HepG2 (cell line): ENCODE results near the gene NXT1. TPM values are rescaled to one million over a fixed set of nuclear protein-coding genes. Genes with fewer than 3 reads are reported as not detected.
A peak's percentile ranks its signal among the peaks of the same experiment; 100 is the strongest.

Experiments used
- ATAC-seq: fragments of 200-7000 bp; cut with Tn5 transposase; 3 replicates; pipeline ENCODE4 v1.9.1; 2020; ENCODE audit warnings: mild to moderate bottlenecking, moderate library complexity
- BruUV-seq: library from RNA; stranded (reverse); fragments of 400-500 nt; replicated peaks from 2 replicates; lab custom pipeline; 2021; lab: Mats Ljungman, UMichigan
- CTCF ChIA-PET: fragments of 300-600 bp; formaldehyde crosslinking; extraction: SDS; loops from one replicate; lab custom pipeline; 2021; ENCODE audit warnings: low total read pairs, inconsistent platforms, low intra/inter-chr PET ratio; lab: Yijun Ruan, JAX
- POLR2A ChIA-PET: fragments of 350-600 bp; sonication (Branson Sonifier 250); formaldehyde crosslinking; loops from one replicate; lab custom pipeline; 2020; ENCODE audit warnings: antibody characterized with exemption, inconsistent platforms; lab: Yijun Ruan, JAX
- DNase-seq: peaks from one replicate; pipeline ENCODE4 v3.0.0-alpha.2; 2015; ENCODE audit warnings: low spot score
- FAIRE-seq: peaks from 3 replicates; lab custom pipeline; 2011; peaks lifted over from hg19 to GRCh38; lab: Jason Lieb, UNC
- H2AFZ ChIP-seq: one replicate; pipeline ENCODE4 v1.6.1; 2011; ENCODE audit warnings: low read length, inconsistent platforms
- H3K27ac ChIP-seq: fragments of 300-600 bp; 3 replicates; pipeline ENCODE4 v1.8.0; 2011; ENCODE audit warnings: mixed run types, mild to moderate bottlenecking, mixed read lengths, low read length, inconsistent platforms; ENCODE audit not compliant: insufficient read depth; ENCODE audit errors: extremely low read length
- H3K27me3 ChIP-seq, 2 experiments: fragments of 200-600 bp in 1 of 2; 2 replicates in 1 of 2; 3 replicates in 1 of 2; pipeline versions ENCODE4 v1.6.0 to v1.8.0; 2011; ENCODE audit warnings: low read length in 2 of 2, mild to moderate bottlenecking in 2 of 2, moderate library complexity in 2 of 2, inconsistent platforms in 1 of 2; ENCODE audit not compliant: insufficient read depth in 2 of 2, control insufficient read depth in 1 of 2
- H3K36me3 ChIP-seq, 2 experiments: fragments of 200-600 bp in 1 of 2; replicated peaks in 1 of 2; 2 replicates in 1 of 2; 3 replicates in 1 of 2; pipeline versions ENCODE4 v1.5.1 to v1.8.0; 2011; ENCODE audit warnings: low read length in 2 of 2, inconsistent platforms in 1 of 2; ENCODE audit not compliant: insufficient read depth in 2 of 2, control insufficient read depth in 1 of 2
- H3K4me1 ChIP-seq: 2 replicates; pipeline ENCODE4 v1.5.1; 2012; ENCODE audit warnings: low read length, inconsistent platforms; ENCODE audit not compliant: insufficient read depth
- H3K4me2 ChIP-seq: 2 replicates; pipeline ENCODE4 v1.6.0; 2011; ENCODE audit warnings: low read depth, low read length, inconsistent platforms
- H3K4me3 ChIP-seq, 3 experiments: fragments of 200-600 bp in 1 of 3; sonication (generic), shearing (Covaris generic) in 1 of 3; replicated peaks in 1 of 3; 2 replicates each; pipeline ENCODE4 v1.5.1; 2011 to 2016; ENCODE audit warnings: low read length in 3 of 3, inconsistent platforms in 2 of 3, low read depth in 2 of 3, mild to moderate bottlenecking in 2 of 3, control low read depth in 1 of 3, mixed read lengths in 1 of 3; ENCODE audit not compliant: insufficient read depth in 1 of 3
- H3K79me2 ChIP-seq: one replicate; pipeline ENCODE4 v1.6.1; 2011; ENCODE audit warnings: low read length, inconsistent platforms; ENCODE audit not compliant: insufficient read depth
- H3K9ac ChIP-seq: 2 replicates; pipeline ENCODE4 v1.6.0; 2011; ENCODE audit warnings: mild to moderate bottlenecking, low read depth, low read length, inconsistent platforms; ENCODE audit not compliant: insufficient read depth
- H3K9me3 ChIP-seq: 2 replicates; pipeline ENCODE4 v1.5.1; 2012; ENCODE audit warnings: mild to moderate bottlenecking, low read length
- H4K20me1 ChIP-seq: 2 replicates; pipeline ENCODE4 v1.6.0; 2011; ENCODE audit warnings: inconsistent platforms, mild to moderate bottlenecking, low read length, moderate library complexity; ENCODE audit not compliant: insufficient read depth
- CENPT ChIP-seq: sonication (generic); formaldehyde crosslinking; IDR thresholded peaks from 2 replicates; pipeline ENCODE4 v1.8.0; 2022; ENCODE audit warnings: low read depth, mild to moderate bottlenecking, moderate library complexity, missing genetic modification reagents
- FOXA3 ChIP-seq: IDR thresholded peaks from 2 replicates; pipeline ENCODE4 v1.6.1; 2016; ENCODE audit warnings: missing genetic modification reagents, missing compliant biosample characterization
- FOXK1 ChIP-seq: sonication (generic); formaldehyde crosslinking; IDR thresholded peaks from 2 replicates; pipeline ENCODE4 v1.4.0; 2020; ENCODE audit warnings: low read depth, missing genetic modification reagents, borderline replicate concordance
- HNRNPUL1 ChIP-seq: fragments of 200-400 bp; formaldehyde crosslinking; IDR thresholded peaks from 2 replicates; pipeline ENCODE4 v1.6.1; 2017; ENCODE audit warnings: low read depth, mild to moderate bottlenecking, low read length, moderate library complexity
- JUND ChIP-seq: sonication (generic); formaldehyde crosslinking; IDR thresholded peaks from 2 replicates; pipeline ENCODE4 v1.8.0; 2022; ENCODE audit warnings: mild to moderate bottlenecking, missing genetic modification reagents
- WGBS: methylation state at CpG from one replicate; pipeline ENCODE4 v1.1.6; 2017; ENCODE audit warnings: low lambda C conversion rate; 5-methylcytosine and 5-hydroxymethylcytosine counted together
- in situ Hi-C: cut with HindIII; loops from 2 replicates; pipeline ENCODE4 v1.10.0; 2017; ENCODE audit warnings: low pct_unique_long_range_greater_than_20kb; ENCODE audit not compliant: extremely low pct_ligation_motif_present
- intact Hi-C: fragments of 100-400 bp; cut with micrococcal nuclease; formaldehyde crosslinking; loops from one replicate; pipeline ENCODE4 v1.10.0; 2022; ENCODE audit not compliant: unreplicated experiment
- polyA plus RNA-seq, 8 experiments: library from polyadenylated mRNA; depleted of rRNA in 3 of 8; stranded (reverse) in 7 of 8; unstranded in 1 of 8; fragments of >200 nt; fragmentation: Illumina TruSeq in 4 of 8; extraction: Trizol in 4 of 8; gene quantifications; 2 replicates each; pipeline versions ENCODE4 v1.2.1 to v1.2.3, GENCODE V29; 2011 to 2016; ENCODE audit warnings: low read depth in 4 of 8, missing spikeins in 1 of 8, mixed read lengths in 1 of 8; ENCODE audit not compliant: insufficient read depth in 1 of 8
- total RNA-seq, 5 experiments: library from RNA; depleted of rRNA; stranded (reverse); fragments of >200 nt; fragmentation: Illumina TruSeq; extraction: Trizol; gene quantifications; 2 replicates each; pipeline ENCODE4 v1.2.3, GENCODE V29; 2016; ENCODE audit warnings: low read depth in 1 of 5

NXT1 gene
- total and polyA plus RNA-seq, 2 of the 13 experiments (the other 11 are each of a cell fraction or from before 2014, with no cell fraction given) = 35.6 to 65.9 TPM

- BruUV-seq = no TSS peak
- H4K20me1 ChIP-seq = no peaks in the 10 kb centered on the region
- DNase-seq (no peak), FAIRE-seq (peak; percentile 18), ATAC-seq (no peak)
- peaks cover 6% of the 10 kb centered on the region for H3K4me1 ChIP-seq
- H3K36me3 ChIP-seq = no peaks in the 10 kb centered on the region
- H3K79me2 ChIP-seq = no peaks in the 10 kb centered on the region
- no peak overlapping the region for H3K9ac ChIP-seq
- no peak overlapping the region for H3K4me2 ChIP-seq
- H3K9me3 ChIP-seq = no peaks in the 10 kb centered on the region
- in situ Hi-C loops (no loop called here), intact Hi-C loops (no loop called here)
- H3K4me3 ChIP-seq = no peak overlapping the region
- no peak overlapping the region for H3K27ac ChIP-seq
- no peak for TF ChIP-seq FOXK1 (CRISPR knock-in tag)
- no peak for TF ChIP-seq JUND (CRISPR knock-in tag)
- no peak for TF ChIP-seq CENPT
- no peak for TF ChIP-seq HNRNPUL1
- whole genome bisulfite sequencing = 30% methylated on average over 8 of the region's 8 CpGs
- no peak overlapping the region for H2AFZ ChIP-seq
- H3K27me3 ChIP-seq = no peaks in the 10 kb centered on the region
- ChIA-PET POLR2A (no interaction called here), CTCF (no interaction called here)
These were observed 18.9 kb upstream of the NXT1 start for GRCh38 chr20:23331450-23332350.

- TF ChIP-seq FOXA3 (CRISPR knock-in tag) = no peak
- Histone ChIP-seq H3K4me2 (no peak overlapping the region), H3K36me3 (no peaks in the 10 kb centered on the region), H3K27me3 (no peaks in the 10 kb centered on the region), H3K4me1 (peaks cover 14% of the 10 kb centered on the region), H4K20me1 (no peaks in the 10 kb centered on the region), H3K79me2 (no peaks in the 10 kb centered on the region), H3K27ac (no peak overlapping the region), H2AFZ (no peak overlapping the region), H3K9me3 (no peaks in the 10 kb centered on the region), H3K9ac (no peak overlapping the region), H3K4me3 (no peak overlapping the region)
- intact Hi-C loops = no loop called here
- POLR2A ChIA-PET = no interaction called here
- WGBS = 6% methylated on average over 2 of the region's 2 CpGs
- ATAC-seq (no peak), DNase-seq (no peak), FAIRE-seq (peak; percentile 8)
- in situ Hi-C loops = no loop called here
- CTCF ChIA-PET = no interaction called here
- no TSS peak for BruUV-seq
These were observed 18.1 kb upstream of the NXT1 start for GRCh38 chr20:23332467-23332866.
